T1000 (cell line): ENCODE data around the gene KYNU.
"Not testable (repeated sequence)": the region's sequence is repeated elsewhere in the genome, so short reads cannot be mapped to it uniquely, and the experiment has no call there.

Experiments
- DNase-seq: peaks from one replicate; lab custom pipeline; 2025; ENCODE audit warnings: mixed read lengths; lab: John Stamatoyannopoulos, UW

The KYNU gene

GRCh38 chr2:142915502-142915901, 38.0 kb downstream of the KYNU start:
- DNase-seq, result no peak

- no peak for DNase-seq
Measured at GRCh38 chr2:142918624-142919023, 41.2 kb downstream of the KYNU start.

GRCh38 chr2:142920571-142920970, 43.1 kb downstream of the KYNU start:
- DNase-seq, result no peak

- no peak for DNase-seq
Measured at GRCh38 chr2:142926445-142926844, 49.0 kb downstream of the KYNU start.

GRCh38 chr2:142930835-142931398, 53.5 kb downstream of the KYNU start:
- DNase-seq, result no peak

- DNase-seq, result no peak
Measured at GRCh38 chr2:142933916-142934315, 56.5 kb downstream of the KYNU start.

- DNase-seq, result no peak
Measured at GRCh38 chr2:142935563-142936089, 58.2 kb downstream of the KYNU start.

- DNase-seq, result no peak
Measured at GRCh38 chr2:142936629-142937028, 59.2 kb downstream of the KYNU start.

GRCh38 chr2:142937347-142937746, 59.9 kb downstream of the KYNU start:
- no peak for DNase-seq

GRCh38 chr2:142938240-142938639, 60.8 kb downstream of the KYNU start:
- DNase-seq, result no peak

GRCh38 chr2:142940606-142941223, 63.3 kb downstream of the KYNU start:
- no peak for DNase-seq

- no peak for DNase-seq
Measured at GRCh38 chr2:142942690-142943089, 65.2 kb downstream of the KYNU start.

- DNase-seq, result no peak
Measured at GRCh38 chr2:142944264-142944663, 66.8 kb downstream of the KYNU start.

- DNase-seq, result no peak
Measured at GRCh38 chr2:142944721-142945120, 67.3 kb downstream of the KYNU start.

- no peak for DNase-seq
Measured at GRCh38 chr2:142946941-142947340, 69.5 kb downstream of the KYNU start.

GRCh38 chr2:142948723-142949122, 71.3 kb downstream of the KYNU start:
- DNase-seq, result not testable (repeated sequence)

GRCh38 chr2:142950323-142950722, 72.9 kb downstream of the KYNU start:
- not testable (repeated sequence) for DNase-seq

- DNase-seq, result no peak
Measured at GRCh38 chr2:142951190-142952007, 73.9 kb downstream of the KYNU start.

GRCh38 chr2:142952018-142952417, 74.6 kb downstream of the KYNU start:
- DNase-seq, result no peak

- no peak for DNase-seq
Measured at GRCh38 chr2:142952793-142953494, 75.5 kb downstream of the KYNU start.

GRCh38 chr2:142954493-142954892, 77.0 kb downstream of the KYNU start:
- no peak for DNase-seq

GRCh38 chr2:142957144-142957543, 79.7 kb downstream of the KYNU start:
- no peak for DNase-seq
